HG02571 (cell line): Measurements from ENCODE around the gene DNASE1L3.
"Not testable (repeated sequence)": the region's sequence is repeated elsewhere in the genome, so short reads cannot be mapped to it uniquely, and the experiment has no call there.

Experiments
- ATAC-seq: cut with Tn5 transposase; IDR thresholded peaks from one replicate; pipeline ENCODE4 v1.9.1; 2021; ENCODE audit warnings: mild to moderate bottlenecking, moderate library complexity; ENCODE audit not compliant: unreplicated experiment

Gene DNASE1L3

GRCh38 chr3:58236527-58237237, 25.9 kb upstream of the DNASE1L3 start:
- no peak for ATAC-seq

DNA sequence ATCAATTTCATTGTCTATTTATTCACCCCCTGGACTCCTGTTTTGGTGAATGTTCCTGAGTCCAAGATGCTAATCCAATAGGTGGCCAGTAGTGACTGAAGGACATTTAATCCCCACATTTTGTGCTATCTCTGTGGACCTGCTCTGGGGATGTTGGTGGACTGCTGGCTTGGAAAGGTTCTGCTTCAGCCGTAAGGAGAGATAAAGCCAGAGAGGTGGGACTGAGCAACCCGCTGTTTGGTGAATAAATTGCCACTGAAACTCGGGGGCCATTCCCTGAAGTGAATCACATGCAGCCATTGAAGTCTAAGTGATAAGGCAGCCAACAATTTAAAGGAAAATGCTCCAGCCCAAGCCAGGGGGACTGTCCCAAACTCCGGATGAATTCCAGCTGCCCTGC, 25.2 kb upstream of the DNASE1L3 start:
- no peak for ATAC-seq

GRCh38 chr3:58234516-58234931, 23.8 kb upstream of the DNASE1L3 start:
- no peak for ATAC-seq

DNA sequence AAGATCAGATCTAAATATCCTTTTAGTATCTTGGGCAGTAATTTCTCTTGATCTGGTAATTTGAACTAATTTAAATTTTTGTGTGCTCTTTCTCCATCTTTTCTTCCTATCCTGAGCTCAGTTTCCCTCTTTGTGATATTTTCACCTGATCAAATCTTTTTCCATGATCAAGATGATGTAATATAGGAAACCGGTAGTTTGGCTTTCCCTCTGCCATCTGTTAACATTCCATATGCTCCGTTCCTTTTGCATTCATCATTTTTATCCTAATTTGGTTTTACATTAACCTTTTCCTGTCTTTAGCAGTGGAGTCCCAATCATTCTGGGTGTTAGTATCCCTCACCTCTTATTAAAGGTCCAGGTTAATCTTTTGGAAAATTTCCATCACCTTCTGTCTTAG, 20.9 kb upstream of the DNASE1L3 start:
- ATAC-seq = no peak

DNA sequence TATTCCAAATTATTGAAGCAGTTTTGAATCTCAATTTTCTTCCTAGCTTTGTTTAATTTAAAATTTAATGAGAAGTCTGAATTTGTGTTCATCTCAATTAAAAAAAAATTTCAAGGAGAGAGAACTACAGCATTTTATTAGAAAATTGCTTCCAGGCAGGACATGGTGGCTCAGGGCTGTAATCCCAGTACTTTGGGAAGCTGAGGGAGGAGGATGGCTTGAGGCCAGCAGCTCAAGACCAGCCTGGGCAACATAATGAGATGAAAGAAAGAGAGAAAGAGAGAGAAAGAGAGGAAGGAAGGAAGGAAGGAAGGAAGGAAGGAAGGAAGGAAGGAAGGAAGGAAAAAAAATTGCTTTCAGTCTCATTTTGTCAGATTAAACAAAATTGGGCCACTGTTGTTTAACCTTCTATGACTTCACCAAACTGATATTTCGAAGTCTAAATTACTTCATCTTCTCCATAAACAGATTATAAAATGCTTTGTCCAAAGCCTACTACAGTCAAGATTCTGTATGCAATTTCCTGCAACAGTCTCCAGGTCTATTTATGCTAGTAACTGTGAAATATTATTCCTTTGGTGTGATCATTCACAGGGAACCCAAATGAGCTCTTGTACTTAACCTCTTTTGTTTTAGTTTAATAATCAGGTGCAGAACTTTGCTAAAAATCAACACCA, 20.2 kb upstream of the DNASE1L3 start:
- ATAC-seq = no peak

DNA sequence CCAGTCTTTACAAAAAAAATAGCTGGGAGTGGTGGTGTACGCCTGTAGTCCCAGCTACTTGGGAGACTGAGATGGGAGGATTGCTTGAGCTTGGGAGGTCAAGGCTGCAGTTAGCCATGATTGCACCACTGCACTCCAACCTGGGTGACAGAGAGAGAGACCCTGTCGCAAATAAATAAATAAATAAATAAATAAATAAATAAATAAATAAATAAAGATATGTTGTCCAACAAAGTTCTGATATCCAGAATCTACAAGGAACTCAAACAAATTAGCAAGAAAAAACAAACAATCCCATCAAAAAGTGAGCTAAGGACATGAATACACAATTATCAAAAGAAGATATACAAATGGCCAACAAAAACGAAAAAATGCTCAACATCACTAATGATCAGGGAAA, 17.2 kb upstream of the DNASE1L3 start:
- ATAC-seq = not testable (repeated sequence)

GRCh38 chr3:58223855-58224254, 13.1 kb upstream of the DNASE1L3 start:
- ATAC-seq = no peak

- no peak for ATAC-seq
Observed at GRCh38 chr3:58222161-58222724, 11.5 kb upstream of the DNASE1L3 start.

DNA sequence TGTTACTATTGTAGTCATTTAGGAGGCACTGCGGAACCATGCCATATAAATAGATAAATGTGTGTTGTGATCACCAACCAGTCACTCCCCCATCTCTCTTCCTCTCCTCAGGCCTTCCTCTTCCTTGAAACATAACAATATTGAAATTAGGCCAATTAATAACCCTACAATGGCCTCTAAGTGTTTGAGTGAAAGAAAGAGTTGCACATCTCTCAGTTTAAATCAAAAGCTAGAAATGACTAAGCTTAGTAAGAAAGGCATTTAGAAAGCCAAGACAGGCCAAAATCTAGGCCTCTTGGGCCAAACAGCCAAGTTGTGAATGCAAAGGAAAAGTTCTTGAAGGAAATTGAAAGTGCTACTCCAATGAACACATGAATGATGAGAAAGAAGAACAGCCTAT, 8.1 kb upstream of the DNASE1L3 start:
- no peak for ATAC-seq

DNA sequence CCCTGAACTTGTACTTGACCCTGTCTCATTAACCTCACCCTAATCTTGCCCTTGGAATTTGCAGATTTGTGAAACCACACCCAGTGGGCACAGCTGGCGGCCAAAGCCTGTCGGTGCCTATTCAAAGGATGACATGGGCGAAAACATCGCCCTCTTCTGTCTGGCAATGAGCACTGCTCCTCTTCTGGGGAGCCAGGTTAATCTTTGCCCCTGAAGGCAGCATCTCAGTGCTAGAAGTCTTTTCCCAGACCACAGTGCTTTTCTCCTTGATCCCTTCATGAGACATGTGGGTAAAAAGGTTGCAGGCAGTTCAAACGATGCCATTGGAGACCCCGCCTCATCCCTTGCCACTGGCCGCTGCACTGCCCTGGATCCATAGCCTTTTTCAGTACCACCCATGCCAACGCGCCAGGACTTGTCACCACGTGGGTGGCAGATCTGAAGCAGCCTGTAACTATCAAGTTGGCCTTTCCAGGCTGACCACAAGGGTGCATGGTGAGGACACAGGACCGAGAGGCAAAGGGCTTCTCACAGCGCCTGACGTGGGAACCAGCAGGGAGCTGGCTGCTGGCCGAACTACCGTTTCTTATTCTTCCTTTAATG, 6.5 kb upstream of the DNASE1L3 start:
- ATAC-seq = peak; percentile 38

DNA sequence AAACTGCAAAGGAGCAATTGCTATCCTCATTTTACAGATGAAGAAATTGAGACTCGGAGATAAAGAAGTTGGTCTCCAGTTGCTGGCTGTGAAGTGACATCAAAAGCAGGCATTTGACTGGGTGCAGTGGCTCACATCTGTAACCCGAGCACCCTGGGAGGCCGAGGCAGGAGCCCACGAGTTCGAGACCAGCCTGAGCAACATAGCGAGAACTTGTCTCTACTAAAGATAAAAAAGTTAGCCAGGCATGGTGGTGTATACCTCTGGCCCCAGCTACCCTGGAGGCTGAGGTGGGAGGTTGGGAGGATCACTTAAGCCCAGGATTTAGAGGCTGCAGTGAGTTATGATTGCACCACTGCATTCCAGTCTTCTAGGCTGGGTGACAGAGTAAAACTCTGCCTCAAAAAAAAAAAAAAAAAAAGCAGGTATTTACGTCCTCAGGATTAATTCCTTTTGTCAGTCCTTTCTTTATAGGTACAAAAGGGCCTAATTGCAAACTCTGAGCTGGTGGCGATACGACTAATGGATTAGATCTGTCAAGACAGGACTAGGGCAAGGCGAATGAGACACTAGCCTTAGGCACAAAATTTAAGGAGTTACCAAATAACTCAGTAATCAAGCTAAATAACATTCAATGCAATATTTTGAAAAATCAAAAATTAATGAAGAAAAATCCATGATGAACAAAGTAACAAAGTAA, 5.9 kb upstream of the DNASE1L3 start:
- ATAC-seq = no peak

DNA sequence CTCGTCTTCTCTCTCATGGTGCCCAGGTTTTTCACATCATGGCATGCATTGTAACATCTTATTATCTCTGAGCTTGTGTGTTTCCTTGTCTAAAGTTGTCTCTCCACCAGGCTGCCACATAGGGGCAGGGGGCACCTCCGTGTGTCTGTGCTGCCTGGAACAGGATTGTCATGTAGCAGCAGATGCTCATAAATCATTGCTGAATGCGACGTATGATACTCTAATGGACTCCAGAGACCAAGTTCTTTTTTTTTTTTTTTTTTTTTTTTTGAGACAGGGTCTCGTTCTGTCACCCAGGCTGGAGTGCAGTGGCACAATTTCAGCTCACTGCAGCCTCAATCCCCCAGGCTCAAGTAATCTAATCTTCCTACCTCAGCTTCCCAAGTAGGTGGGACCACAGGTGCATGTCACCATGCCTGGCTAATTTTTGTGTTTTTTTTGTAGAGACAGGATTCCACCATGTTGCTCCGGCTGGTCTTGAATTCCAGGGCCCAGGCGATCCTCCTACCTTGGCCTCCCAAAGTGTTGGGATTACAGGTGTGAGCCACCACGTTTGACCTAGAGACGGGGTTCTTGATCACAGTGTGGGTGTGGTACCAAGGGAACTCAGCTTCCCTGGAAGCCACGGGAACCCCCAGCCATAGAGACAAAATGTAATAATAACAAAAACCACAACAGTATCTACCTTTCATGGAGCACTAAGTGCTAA, 4.7 kb upstream of the DNASE1L3 start:
- no peak for ATAC-seq

- peak; percentile 77 for ATAC-seq
Observed at GRCh38 chr3:58214484-58215316, 3.9 kb upstream of the DNASE1L3 start.

DNA sequence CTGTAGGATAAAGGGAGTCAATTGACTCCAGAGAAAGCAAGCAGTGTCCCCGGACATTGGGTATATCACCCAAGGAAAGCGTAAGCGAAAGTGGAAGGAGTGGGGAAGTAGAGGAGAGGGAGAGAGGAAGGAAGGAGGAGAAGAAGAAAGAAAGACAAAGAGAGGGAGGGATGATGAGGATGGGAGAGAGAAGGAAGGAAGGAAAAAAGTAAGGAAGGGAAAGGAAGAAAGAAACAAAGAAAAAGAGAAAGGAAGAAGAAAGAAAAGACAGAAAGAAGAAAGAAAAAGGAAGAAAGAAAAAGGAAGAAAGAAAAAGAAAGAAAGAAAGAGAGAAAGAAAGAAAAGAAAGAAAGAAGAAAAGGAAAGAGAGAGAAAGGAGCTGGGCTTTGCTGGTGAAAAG, 839 bp downstream of the DNASE1L3 start:
- ATAC-seq = no peak

GRCh38 chr3:58207954-58208353, 2.8 kb downstream of the DNASE1L3 start:
- ATAC-seq = no peak

DNA sequence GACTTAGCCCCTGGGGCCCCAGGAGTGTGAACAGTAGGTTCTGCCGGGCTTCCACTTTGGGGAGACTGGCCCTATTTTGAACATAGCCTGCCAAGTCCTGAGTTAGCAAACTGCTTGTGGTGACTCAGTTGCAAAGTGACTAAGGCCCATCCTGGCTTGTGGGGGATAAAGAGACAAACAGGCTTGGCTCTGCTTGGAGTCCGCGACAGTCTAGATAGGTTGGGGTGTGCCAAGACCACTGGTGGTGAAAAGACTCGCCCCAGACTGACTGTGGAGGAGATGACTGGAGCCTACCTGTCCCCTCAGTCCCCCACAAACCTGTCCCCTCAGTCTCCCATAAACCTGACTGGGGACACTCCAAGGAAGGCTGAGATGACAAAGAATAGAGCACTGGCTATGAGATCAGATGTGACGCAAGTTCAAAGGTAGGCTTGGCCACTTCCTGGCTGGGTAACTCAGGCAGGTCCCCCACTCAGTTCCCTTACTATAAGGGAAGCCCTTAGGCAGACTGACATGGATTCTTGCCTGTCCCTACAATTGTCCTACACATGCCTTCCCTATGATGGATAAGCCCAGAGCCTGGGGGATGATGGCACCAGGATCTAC, 4.3 kb downstream of the DNASE1L3 start:
- no peak for ATAC-seq

- no peak for ATAC-seq
Observed at GRCh38 chr3:58205981-58206380, 4.8 kb downstream of the DNASE1L3 start.

GRCh38 chr3:58204720-58205119, 6.1 kb downstream of the DNASE1L3 start:
- no peak for ATAC-seq

GRCh38 chr3:58203541-58203940, 7.2 kb downstream of the DNASE1L3 start:
- no peak for ATAC-seq
